Measurements from ENCODE around the gene KRTAP10-7. TPM values are rescaled to one million over a fixed set of nuclear protein-coding genes. Genes with fewer than 3 reads are reported as not detected.

The KRTAP10-7 gene
- total and polyA plus RNA-seq, 2 experiments from 2014 or later: not detected

GRCh38 chr21:44566403-44566802 is 34.0 kb upstream of the KRTAP10-7 start:
- Mint-ChIP-seq H3K4me3 (no peak overlapping the region), H3K27ac (no peak overlapping the region), H3K9me3 (peaks cover 15% of the 10 kb centered on the region), H3K4me1 (no peaks in the 10 kb centered on the region), H3K27me3 (ENCODE audit: insufficient read depth, low read depth, poor library complexity) (peaks cover 8% of the 10 kb centered on the region), H3K36me3 (ENCODE audit: low read depth) (peaks cover 1% of the 10 kb centered on the region; the same call in 2 of the 3 replicates)
- Histone ChIP-seq H2AFZ (no peak overlapping the region), H3K9me2 (ENCODE audit: insufficient read depth) (no peaks in the 10 kb centered on the region), H4K20me1 (replicated peaks; ENCODE audit: insufficient read depth) (no peaks in the 10 kb centered on the region), H3K4me1 (ENCODE audit: insufficient read depth) (no peaks in the 10 kb centered on the region), H3K27me3 (ENCODE audit: insufficient read depth) (no peaks in the 10 kb centered on the region), H3K79me2 (replicated peaks; ENCODE audit: insufficient read depth) (no peaks in the 10 kb centered on the region), H3K36me3 (ENCODE audit: insufficient read depth) (no peaks in the 10 kb centered on the region), H3K27ac (ENCODE audit: low read depth) (no peak overlapping the region), H3F3A (replicated peaks; ENCODE audit: low read depth) (no peaks in the 10 kb centered on the region), H3K4me2 (no peak overlapping the region), H3K4me3 (no peak overlapping the region)
- ATAC-seq: no peak
- TF ChIP-seq STAT1 (IDR thresholded peaks at IDR 0.05; ENCODE audit: unreplicated experiment) (no peak), JUNB (IDR thresholded peaks at IDR 0.05; ENCODE audit: unreplicated experiment) (no peak), CTCF (conservative IDR thresholded peaks at IDR 0.05; ENCODE audit: low read depth in 2 of 2) (no peak), ZNF114 (CRISPR knock-in tag; IDR thresholded peaks at IDR 0.05) (no peak), EZH2 (IDR thresholded peaks at IDR 0.05; ENCODE audit: low read depth, unreplicated experiment) (no peak), ZNF462 (CRISPR knock-in tag; IDR thresholded peaks at IDR 0.05) (no peak)
- TF ChIP-seq, protein P1, sequence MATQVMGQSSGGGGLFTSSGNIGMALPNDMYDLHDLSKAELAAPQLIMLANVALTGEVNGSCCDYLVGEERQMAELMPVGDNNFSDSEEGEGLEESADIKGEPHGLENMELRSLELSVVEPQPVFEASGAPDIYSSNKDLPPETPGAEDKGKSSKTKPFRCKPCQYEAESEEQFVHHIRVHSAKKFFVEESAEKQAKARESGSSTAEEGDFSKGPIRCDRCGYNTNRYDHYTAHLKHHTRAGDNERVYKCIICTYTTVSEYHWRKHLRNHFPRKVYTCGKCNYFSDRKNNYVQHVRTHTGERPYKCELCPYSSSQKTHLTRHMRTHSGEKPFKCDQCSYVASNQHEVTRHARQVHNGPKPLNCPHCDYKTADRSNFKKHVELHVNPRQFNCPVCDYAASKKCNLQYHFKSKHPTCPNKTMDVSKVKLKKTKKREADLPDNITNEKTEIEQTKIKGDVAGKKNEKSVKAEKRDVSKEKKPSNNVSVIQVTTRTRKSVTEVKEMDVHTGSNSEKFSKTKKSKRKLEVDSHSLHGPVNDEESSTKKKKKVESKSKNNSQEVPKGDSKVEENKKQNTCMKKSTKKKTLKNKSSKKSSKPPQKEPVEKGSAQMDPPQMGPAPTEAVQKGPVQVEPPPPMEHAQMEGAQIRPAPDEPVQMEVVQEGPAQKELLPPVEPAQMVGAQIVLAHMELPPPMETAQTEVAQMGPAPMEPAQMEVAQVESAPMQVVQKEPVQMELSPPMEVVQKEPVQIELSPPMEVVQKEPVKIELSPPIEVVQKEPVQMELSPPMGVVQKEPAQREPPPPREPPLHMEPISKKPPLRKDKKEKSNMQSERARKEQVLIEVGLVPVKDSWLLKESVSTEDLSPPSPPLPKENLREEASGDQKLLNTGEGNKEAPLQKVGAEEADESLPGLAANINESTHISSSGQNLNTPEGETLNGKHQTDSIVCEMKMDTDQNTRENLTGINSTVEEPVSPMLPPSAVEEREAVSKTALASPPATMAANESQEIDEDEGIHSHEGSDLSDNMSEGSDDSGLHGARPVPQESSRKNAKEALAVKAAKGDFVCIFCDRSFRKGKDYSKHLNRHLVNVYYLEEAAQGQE (IDR thresholded peaks at IDR 0.05; ENCODE audit: unreplicated experiment): no peak
- no peak for DNase-seq (ENCODE audit: low spot score)
